Measurements from ENCODE around the gene ASPSCR1. TPM values are rescaled to one million over a fixed set of nuclear protein-coding genes. Genes with fewer than 3 reads are reported as not detected.

ASPSCR1 gene
- total and polyA plus RNA-seq, 2 of the 13 experiments (the other 11 are each of a cell fraction or from before 2014, with no cell fraction given) = 274 to 314 TPM

DNA sequence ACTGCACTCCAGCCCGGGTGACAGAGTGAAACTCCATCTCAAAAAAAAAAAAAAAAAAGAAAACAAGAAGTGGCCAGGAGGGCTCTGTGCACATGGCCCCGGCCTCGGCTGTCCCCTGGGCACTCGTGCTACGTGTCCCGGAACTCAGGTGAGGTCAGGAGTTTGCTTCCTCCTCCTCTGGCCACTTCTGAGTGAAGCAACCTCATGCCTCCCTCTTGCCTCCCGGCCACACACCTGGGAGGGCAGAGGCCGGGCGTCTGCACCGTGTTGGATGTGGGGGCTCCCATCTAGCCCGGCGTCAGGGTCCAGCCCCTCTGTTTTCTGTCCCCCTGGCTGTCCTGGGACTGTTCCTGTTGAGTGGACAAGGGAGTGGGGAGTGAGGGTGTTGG, 22.2 kb downstream of the ASPSCR1 start (continued):
- peak; percentile 64 for TF ChIP-seq POLR2AphosphoS5 (IDR thresholded peaks at IDR 0.05; ENCODE audit: low read depth, low read length)
- TF ChIP-seq, protein P1, sequence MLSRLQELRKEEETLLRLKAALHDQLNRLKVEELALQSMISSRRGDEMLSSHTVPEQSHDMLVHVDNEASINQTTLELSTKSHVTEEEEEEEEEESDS (CRISPR knock-in tag; IDR thresholded peaks at IDR 0.05; ENCODE audit: borderline replicate concordance) = peak; percentile 78; the same call in 1 of the 2 replicates
- TF ChIP-seq HMG20B (CRISPR knock-in tag; conservative IDR thresholded peaks at IDR 0.05) = no peak
- TF ChIP-seq ZNF580 (CRISPR knock-in tag; IDR thresholded peaks at IDR 0.05; ENCODE audit: borderline replicate concordance, low read depth) = 0 out of 2 replicates have a peak, but pooled peaks have one; percentile 58
- 0 out of 2 replicates have a peak, but pooled peaks have one; percentile 3 for TF ChIP-seq ZBTB42 (CRISPR knock-in tag; IDR thresholded peaks at IDR 0.05)
- peak; percentile 31; the same call in 1 of the 2 replicates for TF ChIP-seq SALL2 (CRISPR knock-in tag; IDR thresholded peaks at IDR 0.05)
- peak; percentile 57 for TF ChIP-seq RXRB (CRISPR knock-in tag; IDR thresholded peaks at IDR 0.05; ENCODE audit: borderline replicate concordance)
- TF ChIP-seq GATA4 (IDR thresholded peaks at IDR 0.05; ENCODE audit: borderline replicate concordance, low read depth) = no peak
- peak; percentile 31 for TF ChIP-seq TEAD3 (CRISPR knock-in tag; optimal IDR thresholded peaks at IDR 0.05; ENCODE audit: borderline replicate concordance)
- TF ChIP-seq IKZF1 (IDR thresholded peaks at IDR 0.05) = no peak
- TF ChIP-seq ERF (CRISPR knock-in tag; IDR thresholded peaks at IDR 0.05) = peak; percentile 65; the same call in 1 of the 2 replicates
- TF ChIP-seq, protein P2, sequence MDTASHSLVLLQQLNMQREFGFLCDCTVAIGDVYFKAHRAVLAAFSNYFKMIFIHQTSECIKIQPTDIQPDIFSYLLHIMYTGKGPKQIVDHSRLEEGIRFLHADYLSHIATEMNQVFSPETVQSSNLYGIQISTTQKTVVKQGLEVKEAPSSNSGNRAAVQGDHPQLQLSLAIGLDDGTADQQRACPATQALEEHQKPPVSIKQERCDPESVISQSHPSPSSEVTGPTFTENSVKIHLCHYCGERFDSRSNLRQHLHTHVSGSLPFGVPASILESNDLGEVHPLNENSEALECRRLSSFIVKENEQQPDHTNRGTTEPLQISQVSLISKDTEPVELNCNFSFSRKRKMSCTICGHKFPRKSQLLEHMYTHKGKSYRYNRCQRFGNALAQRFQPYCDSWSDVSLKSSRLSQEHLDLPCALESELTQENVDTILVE (CRISPR knock-in tag; IDR thresholded peaks at IDR 0.05) = peak; percentile 40; the same call in 1 of the 2 replicates
- TF ChIP-seq MNT (IDR thresholded peaks at IDR 0.05) = peak; percentile 70
- TF ChIP-seq, protein P3, sequence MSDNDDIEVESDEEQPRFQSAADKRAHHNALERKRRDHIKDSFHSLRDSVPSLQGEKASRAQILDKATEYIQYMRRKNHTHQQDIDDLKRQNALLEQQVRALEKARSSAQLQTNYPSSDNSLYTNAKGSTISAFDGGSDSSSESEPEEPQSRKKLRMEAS (IDR thresholded peaks at IDR 0.05) = no peak
- no peak for TF ChIP-seq CHCHD3 (CRISPR knock-in tag; IDR thresholded peaks at IDR 0.05)
- TF ChIP-seq YEATS2 (CRISPR knock-in tag; IDR thresholded peaks at IDR 0.05; ENCODE audit: borderline replicate concordance) = peak; percentile 63; the same call in 1 of the 2 replicates
- peak; percentile 86 for TF ChIP-seq ETV5 (CRISPR knock-in tag; IDR thresholded peaks at IDR 0.05; ENCODE audit: borderline replicate concordance)
- TF ChIP-seq ZNF772 (CRISPR knock-in tag; IDR thresholded peaks at IDR 0.05) = peak; percentile 41; the same call in 1 of the 2 replicates
- no peak for TF ChIP-seq HCFC1 (IDR thresholded peaks at IDR 0.05; ENCODE audit: low read depth, low read length)
